DMS79 treated with DMSO at 0.1 percent for 48 hours (cell line): ENCODE measurements around the gene MBD1.
"Not testable (repeated sequence)": the region's sequence is repeated elsewhere in the genome, so short reads cannot be mapped to it uniquely, and the experiment has no call there.

Source experiments
- DNase-seq: peaks from one replicate; lab custom pipeline; 2025; lab: John Stamatoyannopoulos, UW

The MBD1 gene

DNA sequence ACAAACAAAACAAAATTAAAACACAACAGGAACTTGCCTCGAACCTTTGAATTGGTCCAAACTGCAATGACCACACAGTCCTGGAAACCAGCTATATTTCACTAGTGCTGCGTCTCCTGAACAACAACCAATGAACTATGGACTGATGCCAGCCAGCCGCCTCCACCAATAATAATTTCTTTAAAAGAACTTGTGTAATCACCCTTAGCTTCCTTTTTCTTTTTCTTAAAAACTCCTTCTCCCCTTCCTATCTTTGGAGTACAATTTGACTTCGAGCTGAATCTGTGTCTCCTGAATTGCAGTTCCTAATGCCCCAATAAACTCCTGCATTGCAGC is 7.8 kb upstream of the MBD1 start:
- DNase-seq = no peak

DNA sequence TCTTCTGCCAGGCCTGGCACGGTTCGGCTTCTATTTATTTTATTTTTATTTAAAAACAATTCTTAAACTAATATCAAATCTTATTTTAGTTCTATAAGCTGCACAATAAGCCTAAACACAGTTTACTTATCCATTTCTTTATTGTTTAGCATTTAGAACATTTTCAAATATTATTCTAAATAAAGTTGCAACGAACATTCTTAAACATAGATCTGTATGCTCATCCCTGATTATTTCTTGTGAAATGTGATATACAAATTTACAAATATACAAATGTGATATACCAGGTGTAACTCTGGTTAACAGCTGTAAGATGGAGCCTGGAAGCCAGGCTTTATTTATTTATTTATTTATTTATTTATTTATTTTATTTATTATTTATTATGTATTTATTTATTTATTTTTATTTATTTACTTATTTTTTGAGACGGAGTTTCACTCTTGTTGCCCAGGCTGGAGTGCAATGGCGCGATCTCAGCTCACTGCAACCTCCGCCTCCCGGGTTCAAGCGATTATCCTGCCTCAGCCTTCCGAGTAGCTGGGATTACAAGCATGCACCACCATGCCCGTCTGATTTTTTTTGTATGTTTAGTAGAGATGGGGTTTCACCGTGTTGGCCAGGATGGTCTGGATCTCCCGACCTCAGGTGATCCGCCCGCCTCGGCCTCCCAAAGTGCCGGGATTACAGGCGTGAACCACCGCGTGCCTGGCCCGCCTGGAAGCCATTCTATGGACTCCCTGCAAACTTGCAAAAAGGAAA is 7.2 kb upstream of the MBD1 start:
- not testable (repeated sequence) for DNase-seq

- DNase-seq = peak; percentile 97
These were observed 6.4 kb upstream of the MBD1 start, which contains the start of gene CXXC1 for GRCh38 chr18:50287441-50288347. TSS of gene CXXC1 (minus strand) at chr18:50287692. CDS start at chr18:50287589, 103 bp downstream.

DNA sequence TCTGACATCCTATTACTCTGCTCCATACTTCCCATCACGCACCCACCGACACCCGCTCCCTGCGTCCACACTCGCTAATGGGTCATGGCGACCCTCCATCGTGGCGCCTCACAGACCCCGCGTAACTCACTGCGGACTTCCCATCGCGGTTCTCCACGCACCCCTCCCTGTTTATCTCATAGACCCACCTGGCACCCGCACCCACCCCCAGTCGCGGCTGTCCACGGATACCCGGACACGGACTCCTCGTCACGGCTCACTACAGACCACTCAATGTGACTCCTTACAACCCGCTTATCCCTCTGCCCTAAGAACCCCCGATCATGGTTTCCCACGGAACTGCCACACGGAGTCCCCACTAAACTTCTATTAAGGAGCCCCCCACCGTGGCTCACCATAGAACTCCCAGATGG is 5.7 kb upstream of the MBD1 start:
- no peak for DNase-seq

GRCh38 chr18:50286391-50287027 is 5.2 kb upstream of the MBD1 start:
- no peak for DNase-seq

- no peak for DNase-seq
These were observed 4.5 kb upstream of the MBD1 start for GRCh38 chr18:50285631-50286321.

DNA sequence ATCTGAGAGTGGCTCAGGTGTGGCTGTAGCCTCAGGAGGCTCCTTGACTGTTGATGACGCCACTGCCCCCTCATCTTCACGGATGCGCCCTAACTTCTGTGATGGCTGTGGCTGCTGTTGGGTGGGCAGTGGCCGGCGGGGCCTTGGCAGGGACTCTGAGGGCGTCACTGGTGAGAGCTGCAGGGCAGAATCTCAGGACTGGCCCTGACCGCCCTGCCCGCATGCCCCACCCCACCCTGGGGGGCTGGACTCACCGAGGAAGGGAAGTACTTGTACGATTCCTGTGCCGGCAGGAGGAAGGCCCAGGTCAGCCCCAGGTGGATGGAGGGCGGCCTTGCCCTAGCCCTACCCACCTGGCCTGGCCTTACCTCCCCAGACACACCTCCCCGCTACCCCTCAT is 3.7 kb upstream of the MBD1 start:
- DNase-seq = no peak

GRCh38 chr18:50284255-50284885 is 3.0 kb upstream of the MBD1 start:
- DNase-seq = no peak

GRCh38 chr18:50283469-50284209 is 2.3 kb upstream of the MBD1 start:
- DNase-seq = no peak

DNA sequence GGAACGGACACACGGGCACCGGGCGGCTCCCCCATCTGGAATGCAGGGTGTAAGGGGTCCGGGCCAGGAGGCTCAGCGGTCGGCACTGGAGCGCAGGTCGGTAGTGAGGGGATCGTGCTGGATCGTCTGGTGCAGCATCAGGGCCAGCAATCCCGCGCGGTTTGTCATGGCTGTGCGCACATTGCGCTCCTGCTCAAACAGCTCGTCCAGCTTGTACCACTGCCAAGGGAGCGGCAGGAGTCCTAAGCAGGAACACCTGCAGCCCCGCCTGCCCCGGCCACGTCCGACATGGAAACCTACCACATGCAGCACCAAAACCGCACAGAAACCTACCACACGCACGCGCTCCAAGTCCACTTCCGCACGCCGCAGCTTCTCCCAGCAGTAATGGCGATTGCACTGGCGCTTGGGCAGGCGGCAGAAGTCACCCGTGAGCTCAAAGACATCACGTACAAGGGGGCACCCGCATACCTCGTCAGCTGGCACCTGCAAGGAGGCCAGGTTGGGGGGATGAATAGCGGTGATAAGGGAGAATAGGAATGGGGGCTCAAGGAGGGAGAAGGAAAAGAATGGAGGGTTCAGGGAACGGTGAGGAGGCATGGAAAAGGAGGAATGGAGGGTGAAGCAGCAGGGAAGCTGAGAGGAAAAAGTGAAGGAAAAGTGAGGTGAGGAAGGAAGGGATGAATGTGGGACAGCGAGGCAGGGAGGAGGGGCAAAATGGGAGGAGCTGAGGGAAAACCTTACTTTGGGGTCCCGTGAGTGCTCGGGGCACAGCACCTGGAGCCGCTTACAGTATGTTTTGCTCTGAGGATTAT is 1.4 kb upstream of the MBD1 start:
- no peak for DNase-seq

DNA sequence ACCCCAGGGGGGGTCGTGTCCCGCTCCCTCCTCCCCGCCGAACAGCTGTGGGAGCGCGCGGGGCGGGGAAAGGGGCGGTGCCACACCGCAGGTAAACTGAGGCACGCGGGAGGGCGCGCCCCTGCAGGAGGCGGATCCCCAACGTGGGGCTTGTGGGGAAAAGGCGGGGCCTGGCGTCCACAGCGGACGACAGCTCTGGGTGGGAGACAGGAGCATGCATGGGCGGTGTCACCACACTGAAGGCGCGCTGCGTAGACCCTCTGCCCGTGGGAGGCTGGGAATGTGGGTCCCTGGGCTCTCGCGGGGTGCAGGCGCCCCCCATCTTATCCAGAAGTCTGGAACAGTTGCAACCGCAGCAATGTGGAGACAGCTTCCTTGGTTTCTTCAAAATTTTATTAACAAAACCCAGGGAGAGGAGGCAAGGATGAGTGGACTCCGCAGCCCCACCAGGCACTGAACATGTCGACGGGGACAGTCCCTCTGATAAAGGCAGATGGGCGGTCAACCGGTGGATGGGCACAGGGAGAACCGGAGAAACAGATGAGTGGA is 723 bp upstream of the MBD1 start:
- no peak for DNase-seq

- DNase-seq = no peak
These were observed 522 bp downstream of the MBD1 start for GRCh38 chr18:50280707-50281294.

DNA sequence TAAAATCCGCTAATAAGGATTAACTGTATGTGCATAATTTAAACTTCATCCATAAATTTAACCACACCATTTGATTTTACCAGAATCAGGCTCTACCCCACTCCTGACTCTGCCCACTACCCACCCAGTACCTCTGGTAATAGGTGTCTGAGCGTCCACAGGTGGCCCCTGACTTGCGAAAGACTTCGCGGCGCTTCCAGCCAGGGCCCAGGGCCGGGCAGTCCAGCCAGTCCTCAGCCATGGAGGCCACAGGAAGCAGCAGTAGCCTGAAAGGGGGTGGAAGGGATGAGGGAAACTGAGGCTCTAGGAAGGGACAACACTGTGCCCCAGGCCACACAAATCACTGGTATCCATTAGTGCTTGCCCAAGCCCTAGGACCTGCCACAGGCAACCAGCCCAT is 1.6 kb downstream of the MBD1 start:
- DNase-seq = no peak

DNA sequence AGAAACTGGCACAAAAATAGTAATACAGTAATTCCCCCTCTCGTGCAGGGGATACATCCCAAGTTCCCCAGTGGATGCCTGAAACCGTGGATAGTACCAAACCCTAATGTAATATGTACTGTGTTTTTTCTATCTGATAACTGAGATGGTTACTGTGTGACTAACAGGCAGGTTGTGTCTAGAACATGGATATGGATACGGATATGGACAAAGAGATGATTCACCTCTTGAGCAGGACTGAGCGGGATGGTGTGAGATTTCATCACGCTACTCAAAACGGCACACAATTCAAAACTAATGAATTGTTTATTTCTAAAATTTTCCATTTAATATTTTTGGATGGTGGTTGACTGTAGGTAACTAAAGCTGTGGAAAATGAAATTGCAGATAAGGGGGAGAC is 3.4 kb downstream of the MBD1 start:
- no peak for DNase-seq

DNA sequence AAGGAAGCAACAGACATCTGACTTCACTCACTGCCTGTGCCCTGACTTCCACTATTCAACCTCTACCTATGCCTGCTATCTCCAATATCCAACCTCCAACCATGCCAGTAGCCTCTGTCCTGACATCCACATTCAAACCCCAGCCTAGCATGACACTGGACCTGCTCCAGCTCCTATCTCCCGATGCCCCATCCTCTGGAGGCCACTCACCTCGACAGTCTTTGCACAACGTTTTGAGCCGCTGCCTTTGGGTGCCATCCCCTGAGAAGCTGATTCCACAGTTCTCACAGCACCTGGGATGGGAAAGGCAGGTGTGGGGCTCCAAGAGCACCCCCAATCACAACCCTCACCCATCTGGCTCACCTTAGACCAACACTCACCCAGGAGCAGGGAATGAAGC is 4.9 kb downstream of the MBD1 start:
- no peak for DNase-seq

- DNase-seq = no peak
These were observed 5.8 kb downstream of the MBD1 start for GRCh38 chr18:50275503-50276036.

DNA sequence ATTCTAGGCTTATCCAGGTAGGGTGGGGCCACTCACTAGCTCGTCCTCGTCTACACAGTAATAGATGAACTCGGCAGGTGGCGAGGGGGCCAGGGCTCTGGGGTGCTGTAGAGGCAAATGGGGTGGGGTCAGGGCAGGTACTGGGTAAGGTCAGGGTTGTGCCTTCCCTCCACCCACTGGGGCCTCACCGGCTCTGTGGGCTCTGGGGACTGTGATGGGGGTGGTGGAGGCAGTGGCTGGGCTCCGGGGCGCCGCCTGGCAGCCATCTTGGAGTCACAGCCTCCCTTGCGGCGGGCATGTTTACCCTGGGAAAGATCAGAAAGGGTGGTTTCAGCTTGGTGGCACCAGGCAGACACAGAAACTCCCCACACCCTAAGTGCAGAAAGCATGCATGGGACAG is 6.4 kb downstream of the MBD1 start:
- DNase-seq = no peak

- no peak for DNase-seq
These were observed 7.3 kb downstream of the MBD1 start for GRCh38 chr18:50274044-50274442.
